GM12891 (cell line): ENCODE results near the gene DNAH8.

ENCODE experiments used
- POLR2A ChIP-seq: IDR thresholded peaks from 2 replicates; pipeline ENCODE4 v1.6.1; 2011; ENCODE audit warnings: low read depth, low read length, control low read depth
- POLR2AphosphoS5 ChIP-seq: IDR thresholded peaks from 2 replicates; pipeline ENCODE4 v1.6.1; 2011; ENCODE audit warnings: low read depth, low read length, control low read depth
- POU2F2 ChIP-seq: IDR thresholded peaks from 2 replicates; pipeline ENCODE4 v1.6.1; 2011; ENCODE audit warnings: low read depth, mild to moderate bottlenecking, control low read depth, low read length, moderate library complexity
- SPI1 ChIP-seq: IDR thresholded peaks from 2 replicates; pipeline ENCODE4 v1.6.1; 2011; ENCODE audit warnings: low read depth, low read length, control low read depth
- TAF1 ChIP-seq: IDR thresholded peaks from 2 replicates; pipeline ENCODE4 v1.6.1; 2011; ENCODE audit warnings: low read depth, low read length, control low read depth

DNA sequence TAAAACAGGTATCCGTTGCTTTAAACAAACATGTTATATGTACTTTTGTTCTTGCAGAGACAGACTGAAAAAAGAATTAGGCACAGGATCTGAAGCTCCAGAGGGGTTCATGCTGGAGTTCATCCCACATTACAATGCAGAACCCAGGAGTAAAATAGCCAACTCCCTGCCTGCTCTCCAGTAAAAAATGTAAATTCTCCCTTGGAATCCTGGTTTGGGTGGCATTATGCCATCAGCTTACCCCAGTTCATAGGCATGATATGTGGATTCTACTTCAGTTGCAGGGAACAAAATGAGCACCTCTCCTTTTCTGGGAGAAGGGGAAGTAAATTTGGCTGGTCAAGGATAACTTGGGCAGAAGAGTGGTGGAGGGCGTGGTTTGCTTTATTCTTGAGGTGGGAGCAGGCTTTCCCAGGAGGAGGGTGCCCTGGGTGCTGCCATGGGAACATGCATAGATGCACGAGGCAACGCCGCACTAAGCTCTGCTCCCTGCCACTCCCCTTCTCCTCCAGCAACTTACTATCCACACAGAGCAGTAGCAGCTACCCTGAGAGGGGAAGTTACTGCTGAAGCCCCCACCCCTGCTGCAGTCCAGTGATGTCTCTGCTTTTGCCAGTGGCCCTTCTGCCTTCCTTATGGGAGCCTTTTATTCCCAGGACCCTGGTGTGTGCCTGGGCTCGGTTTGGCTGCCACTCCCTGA is 261.8 kb downstream of the DNAH8 start:
- TF ChIP-seq POLR2AphosphoS5, result no peak
- TF ChIP-seq POLR2A, result no peak
- TF ChIP-seq TAF1, result no peak
- TF ChIP-seq SPI1, result no peak
- TF ChIP-seq POU2F2, result no peak
